Hepatocyte (in vitro differentiated cells): ENCODE data around the gene SIK2.

Experiments used
- CTCF ChIP-seq: fragments of 200-600 bp; sonication (generic); IDR thresholded peaks from 2 replicates; pipeline ENCODE4 v1.5.1; 2016; ENCODE audit warnings: antibody characterized with exemption, mild to moderate bottlenecking; ENCODE audit not compliant: poor library complexity
- EZH2phosphoT487 ChIP-seq: fragments of 200-600 bp; sonication (generic); IDR thresholded peaks from one replicate; pipeline ENCODE4 v1.6.1; 2018; ENCODE audit warnings: antibody characterized with exemption, mild to moderate bottlenecking, low read depth, moderate library complexity; ENCODE audit not compliant: unreplicated experiment, severe bottlenecking

GRCh38 chr11:111642542-111642941 is 40.3 kb downstream of the SIK2 start:
- TF ChIP-seq CTCF (no peak), EZH2phosphoT487 (no peak)
